Activated CD4-positive, alpha-beta T cell treated with anti-CD3 and anti-CD28 coated beads, Interleukin-10, Interleukin-2, amounts not matched to agents 100 ng/mL and 50 ng/mL, durations not matched to agents 16 hours and 8 hours (primary cell): ENCODE data around the gene FAM237B.
A peak's percentile ranks its signal among the peaks of the same experiment; 100 is the strongest.
"Not testable (repeated sequence)": the region's sequence is repeated elsewhere in the genome, so short reads cannot be mapped to it uniquely, and the experiment has no call there.

Experiments used
- DNase-seq: peaks from one replicate; pipeline ENCODE4 v3.0.0-alpha.2; 2020

FAM237B gene

GRCh38 chr7:90320801-90321494 lies at the start of gene FAM237B:
TSS of gene FAM237B (minus strand) at chr7:90321304. CDS start at chr7:90319748, 1,556 bp downstream.
- DNase-seq: no peak

GRCh38 chr7:90351987-90352386 lies 30.9 kb upstream of the FAM237B start:
- no peak for DNase-seq

GRCh38 chr7:90350032-90350431 lies 28.9 kb upstream of the FAM237B start:
- DNase-seq: not testable (repeated sequence)

GRCh38 chr7:90349305-90349704 lies 28.2 kb upstream of the FAM237B start:
- no peak for DNase-seq

- no peak for DNase-seq
These were observed 26.7 kb upstream of the FAM237B start for GRCh38 chr7:90347759-90348158.

- peak; percentile 95 for DNase-seq
These were observed 25.4 kb upstream of the FAM237B start, which contains the start of gene GTPBP10 for GRCh38 chr7:90346336-90347125. TSS of gene GTPBP10 (plus strand) at chr7:90346716. CDS start at chr7:90346742, 26 bp downstream.

- no peak for DNase-seq
These were observed 24.7 kb upstream of the FAM237B start for GRCh38 chr7:90345595-90346335.

- DNase-seq: no peak
These were observed 23.9 kb upstream of the FAM237B start for GRCh38 chr7:90345016-90345415.

- DNase-seq: no peak
These were observed 16.0 kb upstream of the FAM237B start for GRCh38 chr7:90337106-90337505.

- DNase-seq: not testable (repeated sequence)
These were observed 13.8 kb upstream of the FAM237B start for GRCh38 chr7:90334926-90335325.

- no peak for DNase-seq
These were observed 13.2 kb upstream of the FAM237B start for GRCh38 chr7:90334193-90334843.

GRCh38 chr7:90326500-90326899 lies 5.4 kb upstream of the FAM237B start:
- no peak for DNase-seq

- DNase-seq: no peak
These were observed 1.7 kb upstream of the FAM237B start for GRCh38 chr7:90322837-90323236.

- no peak for DNase-seq
These were observed 695 bp downstream of the FAM237B start for GRCh38 chr7:90320418-90320800.

GRCh38 chr7:90320014-90320413 lies 1.1 kb downstream of the FAM237B start:
- no peak for DNase-seq

- no peak for DNase-seq
These were observed 7.2 kb downstream of the FAM237B start for GRCh38 chr7:90313907-90314306.

GRCh38 chr7:90312745-90313144 lies 8.4 kb downstream of the FAM237B start:
- peak; percentile 7 for DNase-seq

- DNase-seq: no peak
These were observed 9.9 kb downstream of the FAM237B start for GRCh38 chr7:90311175-90311574.

GRCh38 chr7:90309872-90310271 lies 11.2 kb downstream of the FAM237B start:
- no peak for DNase-seq

- DNase-seq: no peak
These were observed 17.9 kb downstream of the FAM237B start for GRCh38 chr7:90303241-90303640.

- peak; percentile 21 for DNase-seq
These were observed 22.7 kb downstream of the FAM237B start for GRCh38 chr7:90298145-90299038.
